ENCODE measurements around the gene FAM234B. TPM values are rescaled to one million over a fixed set of nuclear protein-coding genes. Genes with fewer than 3 reads are reported as not detected.

The FAM234B gene
- total RNA-seq, 4 donors from 2014 or later, result 0.60 to 2.6 (median 1.8) TPM

DNA sequence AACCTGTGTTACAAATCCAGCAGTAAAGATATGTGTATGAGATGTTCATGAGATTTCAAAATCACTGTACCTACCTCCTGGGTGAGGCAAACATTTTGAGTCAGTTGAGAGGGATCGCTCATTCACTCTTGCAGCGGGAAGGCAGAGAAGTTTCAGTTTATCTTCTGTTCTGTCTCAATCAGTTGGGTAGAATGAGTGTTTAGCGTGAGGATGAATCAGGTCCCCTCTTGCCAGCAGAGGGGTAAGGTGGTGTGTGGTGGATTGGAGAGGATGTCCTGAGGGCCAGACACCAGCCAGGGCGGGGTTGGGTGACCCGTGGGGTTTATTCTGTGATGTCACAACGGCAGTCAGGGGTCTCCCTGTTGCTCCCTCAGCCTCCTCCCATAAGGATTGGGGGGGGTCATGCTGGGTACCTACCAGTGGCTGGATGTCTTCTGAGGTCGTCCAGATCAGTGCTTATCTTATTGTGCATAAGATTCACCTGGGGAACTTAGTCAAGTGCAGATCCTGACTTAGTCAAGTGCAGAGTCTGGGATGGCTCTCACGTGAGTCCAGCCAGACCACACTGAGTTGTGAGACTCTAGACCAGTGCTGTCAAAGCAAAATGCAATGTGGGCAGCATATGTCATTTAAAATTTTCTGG, 59.3 kb downstream of the FAM234B start, which contains the start of gene GSG1:
TSS of gene GSG1 (minus strand) at position 277 of the 643 bp plus-strand sequence. CDS start at position 122, 155 bp downstream.
- Histone ChIP-seq H3K27ac (peak within 1 kb of the TSS; percentile 83 to 94 (median 88)), H3K4me1 (peaks cover 9 to 39% (median 33%) of the 10 kb centered on the region in 4 donors), H3K4me3 (no peak within 1 kb of the TSS), H3K9me3 (no peaks in the 10 kb centered on the region), H3K36me3 (no peaks in the 10 kb centered on the region), H3K27me3 (no peaks in the 10 kb centered on the region)
- intact Hi-C loops (cut with DNase I; ENCODE audit: low total_unique reads) (loop anchor here (5.0 kb wide), 2 partner anchors 94 to 109 kb away; partner anchors contain the start of gene EMP1), in situ Hi-C loops (cut with MboI; ENCODE audit: low pct_ligation_motif_present in 1 of 4, low pct_unique_long_range_greater_than_20kb in 1 of 4, low sequenced_read_pairs in 3 of 4) (loop anchor here in 1 of 4 donors (10.0 kb wide), 1 partner anchor 101 kb away; no protein-coding TSS in a partner anchor)
- DNase-seq, result no peak
- TF ChIP-seq EP300 (IDR thresholded peaks at IDR 0.05; ENCODE audit: low read depth), result no peak
- no peak for TF ChIP-seq POLR2AphosphoS5 (IDR thresholded peaks at IDR 0.05)
- TF ChIP-seq POLR2A (IDR thresholded peaks at IDR 0.05), result no peak
- TF ChIP-seq, protein P1, sequence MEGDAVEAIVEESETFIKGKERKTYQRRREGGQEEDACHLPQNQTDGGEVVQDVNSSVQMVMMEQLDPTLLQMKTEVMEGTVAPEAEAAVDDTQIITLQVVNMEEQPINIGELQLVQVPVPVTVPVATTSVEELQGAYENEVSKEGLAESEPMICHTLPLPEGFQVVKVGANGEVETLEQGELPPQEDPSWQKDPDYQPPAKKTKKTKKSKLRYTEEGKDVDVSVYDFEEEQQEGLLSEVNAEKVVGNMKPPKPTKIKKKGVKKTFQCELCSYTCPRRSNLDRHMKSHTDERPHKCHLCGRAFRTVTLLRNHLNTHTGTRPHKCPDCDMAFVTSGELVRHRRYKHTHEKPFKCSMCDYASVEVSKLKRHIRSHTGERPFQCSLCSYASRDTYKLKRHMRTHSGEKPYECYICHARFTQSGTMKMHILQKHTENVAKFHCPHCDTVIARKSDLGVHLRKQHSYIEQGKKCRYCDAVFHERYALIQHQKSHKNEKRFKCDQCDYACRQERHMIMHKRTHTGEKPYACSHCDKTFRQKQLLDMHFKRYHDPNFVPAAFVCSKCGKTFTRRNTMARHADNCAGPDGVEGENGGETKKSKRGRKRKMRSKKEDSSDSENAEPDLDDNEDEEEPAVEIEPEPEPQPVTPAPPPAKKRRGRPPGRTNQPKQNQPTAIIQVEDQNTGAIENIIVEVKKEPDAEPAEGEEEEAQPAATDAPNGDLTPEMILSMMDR (IDR thresholded peaks at IDR 0.05), result no peak
- 81 to 100% methylated on average over 2 to 8 of the region's 8 CpGs for WGBS, 2 donors (ENCODE audit: low coverage in 1 of 2)

DNA sequence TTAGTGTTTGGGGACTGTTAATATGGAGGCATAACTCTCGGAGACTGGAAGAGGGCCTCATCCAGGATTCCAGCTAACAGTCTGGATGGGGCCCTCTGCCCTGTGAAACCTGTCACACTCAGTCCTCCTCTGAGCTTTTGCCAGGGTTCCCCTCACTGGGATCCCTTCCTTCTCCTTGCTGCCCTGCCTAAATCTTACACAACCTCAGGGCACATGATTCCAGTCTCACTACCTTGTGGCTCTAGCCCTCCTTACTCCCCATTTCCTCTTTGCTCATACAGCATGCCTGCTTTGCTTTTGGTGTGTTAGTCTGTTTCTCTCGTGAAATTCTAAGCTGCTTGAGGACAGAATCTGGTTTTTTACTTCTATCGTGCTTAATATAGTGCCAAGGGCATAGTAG, 60.2 kb downstream of the FAM234B start:
- H3K9me3 ChIP-seq, result no peaks in the 10 kb centered on the region
- DNase-seq, result no peak
- WGBS, 2 donors (ENCODE audit: low coverage in 1 of 2), result 86 to 93% methylated on average over 2 to 3 of the region's 3 CpGs
- in situ Hi-C loops (cut with MboI; ENCODE audit: low pct_ligation_motif_present in 1 of 4, low pct_unique_long_range_greater_than_20kb in 1 of 4, low sequenced_read_pairs in 3 of 4) (loop anchor here in 1 of 4 donors (10.0 kb wide), 1 partner anchor 100 kb away; no protein-coding TSS in a partner anchor), intact Hi-C loops (cut with DNase I; ENCODE audit: low total_unique reads) (loop anchor here (5.0 kb wide), 2 partner anchors 93 to 108 kb away; partner anchors contain the start of gene EMP1)
- no peak for TF ChIP-seq EP300 (IDR thresholded peaks at IDR 0.05; ENCODE audit: low read depth)
- TF ChIP-seq POLR2A (IDR thresholded peaks at IDR 0.05), result no peak
- no peak for TF ChIP-seq POLR2AphosphoS5 (IDR thresholded peaks at IDR 0.05)
- TF ChIP-seq, protein P1 (IDR thresholded peaks at IDR 0.05), result no peak
- H3K36me3 ChIP-seq, result no peaks in the 10 kb centered on the region
- peaks cover 4 to 31% (median 26%) of the 10 kb centered on the region in 4 donors for H3K4me1 ChIP-seq
- no peak overlapping the region for H3K27ac ChIP-seq
- no peak overlapping the region for H3K4me3 ChIP-seq
- H3K27me3 ChIP-seq, result no peaks in the 10 kb centered on the region

- no peak for DNase-seq
- in situ Hi-C loops (cut with MboI; ENCODE audit: low pct_ligation_motif_present in 1 of 4, low pct_unique_long_range_greater_than_20kb in 1 of 4, low sequenced_read_pairs in 3 of 4) (loop anchor here in 1 of 4 donors (10.0 kb wide), 1 partner anchor 99 kb away; no protein-coding TSS in a partner anchor), intact Hi-C loops (cut with DNase I; ENCODE audit: low total_unique reads) (no loop called here)
- WGBS, 2 donors (ENCODE audit: low coverage in 1 of 2), result 75 to 93% methylated on average over 1 of the region's 1 CpG
- no peak overlapping the region for H3K27ac ChIP-seq
- H3K4me3 ChIP-seq, result no peak overlapping the region
- TF ChIP-seq, protein P1 (IDR thresholded peaks at IDR 0.05), result no peak
- TF ChIP-seq POLR2AphosphoS5 (IDR thresholded peaks at IDR 0.05), result no peak
- no peak for TF ChIP-seq EP300 (IDR thresholded peaks at IDR 0.05; ENCODE audit: low read depth)
- TF ChIP-seq POLR2A (IDR thresholded peaks at IDR 0.05), result no peak
- H3K27me3 ChIP-seq, result no peaks in the 10 kb centered on the region
- peaks cover 0 to 20% (median 16%) of the 10 kb centered on the region in 4 donors for H3K4me1 ChIP-seq
- H3K36me3 ChIP-seq, result no peaks in the 10 kb centered on the region
- no peaks in the 10 kb centered on the region for H3K9me3 ChIP-seq
Observed at GRCh38 chr12:13105781-13106180, 61.6 kb downstream of the FAM234B start.

GRCh38 chr12:13106666-13107065, 62.5 kb downstream of the FAM234B start:
- Histone ChIP-seq H3K27me3 (no peaks in the 10 kb centered on the region), H3K4me1 (peaks cover 0 to 14% (median 10%) of the 10 kb centered on the region in 4 donors), H3K36me3 (no peaks in the 10 kb centered on the region), H3K4me3 (no peak overlapping the region), H3K27ac (no peak overlapping the region), H3K9me3 (no peaks in the 10 kb centered on the region)
- WGBS, 2 donors (ENCODE audit: low coverage in 1 of 2), result 92 to 96% methylated on average over 1 of the region's 1 CpG
- in situ Hi-C loops (cut with MboI; ENCODE audit: low pct_ligation_motif_present in 1 of 4, low pct_unique_long_range_greater_than_20kb in 1 of 4, low sequenced_read_pairs in 3 of 4), result loop anchor here in 1 of 4 donors (10.0 kb wide), 1 partner anchor 98 kb away; no protein-coding TSS in a partner anchor
- no peak for DNase-seq
- no peak for TF ChIP-seq EP300 (IDR thresholded peaks at IDR 0.05; ENCODE audit: low read depth)
- no peak for TF ChIP-seq POLR2A (IDR thresholded peaks at IDR 0.05)
- TF ChIP-seq, protein P1 (IDR thresholded peaks at IDR 0.05), result no peak
- TF ChIP-seq POLR2AphosphoS5 (IDR thresholded peaks at IDR 0.05), result no peak
- intact Hi-C loops (cut with DNase I; ENCODE audit: low total_unique reads), result no loop called here
